ENCODE data around the gene ZNF892. TPM values are rescaled to one million over a fixed set of nuclear protein-coding genes. Genes with fewer than 3 reads are reported as not detected.
"Not testable (repeated sequence)": the region's sequence is repeated elsewhere in the genome, so short reads cannot be mapped to it uniquely, and the experiment has no call there.

ZNF892 gene
- total RNA-seq, 4 donors from 2014 or later = 2.7 to 16.5 (median 6.6) TPM

- DNase-seq = no peak
- H3K9me3 ChIP-seq = no peaks in the 10 kb centered on the region
- no peak for TF ChIP-seq POLR2A (IDR thresholded peaks at IDR 0.05)
- TF ChIP-seq, protein P1, sequence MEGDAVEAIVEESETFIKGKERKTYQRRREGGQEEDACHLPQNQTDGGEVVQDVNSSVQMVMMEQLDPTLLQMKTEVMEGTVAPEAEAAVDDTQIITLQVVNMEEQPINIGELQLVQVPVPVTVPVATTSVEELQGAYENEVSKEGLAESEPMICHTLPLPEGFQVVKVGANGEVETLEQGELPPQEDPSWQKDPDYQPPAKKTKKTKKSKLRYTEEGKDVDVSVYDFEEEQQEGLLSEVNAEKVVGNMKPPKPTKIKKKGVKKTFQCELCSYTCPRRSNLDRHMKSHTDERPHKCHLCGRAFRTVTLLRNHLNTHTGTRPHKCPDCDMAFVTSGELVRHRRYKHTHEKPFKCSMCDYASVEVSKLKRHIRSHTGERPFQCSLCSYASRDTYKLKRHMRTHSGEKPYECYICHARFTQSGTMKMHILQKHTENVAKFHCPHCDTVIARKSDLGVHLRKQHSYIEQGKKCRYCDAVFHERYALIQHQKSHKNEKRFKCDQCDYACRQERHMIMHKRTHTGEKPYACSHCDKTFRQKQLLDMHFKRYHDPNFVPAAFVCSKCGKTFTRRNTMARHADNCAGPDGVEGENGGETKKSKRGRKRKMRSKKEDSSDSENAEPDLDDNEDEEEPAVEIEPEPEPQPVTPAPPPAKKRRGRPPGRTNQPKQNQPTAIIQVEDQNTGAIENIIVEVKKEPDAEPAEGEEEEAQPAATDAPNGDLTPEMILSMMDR (IDR thresholded peaks at IDR 0.05) = no peak
- H3K27me3 ChIP-seq = no peaks in the 10 kb centered on the region
- no peaks in the 10 kb centered on the region for H3K36me3 ChIP-seq
- no peak overlapping the region for H3K4me3 ChIP-seq
- no peak overlapping the region for H3K27ac ChIP-seq
- no peaks in the 10 kb centered on the region for H3K4me1 ChIP-seq
Measured at GRCh38 chr2:95232232-95232631, 24.9 kb downstream of the ZNF892 start.

DNA sequence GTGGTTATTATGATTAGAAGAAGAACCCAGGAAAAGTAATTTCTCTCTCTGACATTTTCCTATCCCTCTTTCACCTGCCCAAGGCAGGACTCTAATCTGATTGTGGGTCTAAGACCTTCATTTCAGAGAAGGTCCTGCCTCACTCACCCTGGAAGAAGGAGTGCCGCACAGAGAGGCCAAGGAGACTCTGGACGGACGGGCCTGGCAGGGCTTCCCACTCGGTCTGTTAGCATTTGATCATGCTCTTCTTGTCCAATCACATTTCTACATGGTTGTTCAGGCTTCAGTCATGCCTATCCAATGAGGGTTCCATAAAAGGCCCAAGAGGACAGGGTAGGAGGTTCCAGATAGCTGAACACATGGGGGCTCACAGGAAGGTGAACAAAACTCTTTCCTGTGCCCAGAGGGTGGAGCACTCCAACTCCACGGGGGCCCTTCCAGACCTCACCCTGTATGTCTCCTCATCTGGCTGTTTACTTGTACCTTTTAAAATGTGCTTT is 27.0 kb downstream of the ZNF892 start:
- H3K4me1 ChIP-seq = no peaks in the 10 kb centered on the region
- no peak overlapping the region for H3K4me3 ChIP-seq
- H3K27me3 ChIP-seq = no peaks in the 10 kb centered on the region
- no peaks in the 10 kb centered on the region for H3K36me3 ChIP-seq
- H3K27ac ChIP-seq = no peak overlapping the region
- H3K9me3 ChIP-seq = no peaks in the 10 kb centered on the region
- DNase-seq = no peak
- TF ChIP-seq POLR2A (IDR thresholded peaks at IDR 0.05) = no peak
- TF ChIP-seq, protein P1 (IDR thresholded peaks at IDR 0.05) = no peak

- Histone ChIP-seq H3K9me3 (no peaks in the 10 kb centered on the region), H3K27me3 (no peaks in the 10 kb centered on the region), H3K27ac (no peak overlapping the region), H3K4me3 (no peak overlapping the region), H3K36me3 (no peaks in the 10 kb centered on the region), H3K4me1 (no peaks in the 10 kb centered on the region)
- TF ChIP-seq POLR2A (IDR thresholded peaks at IDR 0.05) = no peak
- TF ChIP-seq, protein P1 (IDR thresholded peaks at IDR 0.05) = no peak
- DNase-seq = no peak
Measured at GRCh38 chr2:95234816-95235215, 27.5 kb downstream of the ZNF892 start.

DNA sequence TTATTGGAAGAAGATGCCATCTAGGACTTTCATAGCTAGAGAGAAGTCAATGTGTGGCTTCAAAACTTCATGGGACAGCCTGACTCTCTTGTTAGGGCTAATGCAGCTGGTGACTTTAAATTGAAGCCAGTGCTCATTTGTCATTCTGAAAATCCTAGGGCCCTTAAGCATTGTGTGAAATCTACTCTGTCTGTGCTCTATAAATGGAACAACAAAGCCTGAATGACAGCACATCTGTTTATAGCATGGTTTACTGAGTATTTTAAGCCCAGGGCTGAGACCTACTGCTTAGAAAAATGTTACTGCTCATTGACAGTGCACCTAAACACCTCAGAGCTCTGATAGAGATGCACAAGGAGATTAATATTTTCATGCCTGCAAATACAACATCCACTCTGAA is 30.8 kb downstream of the ZNF892 start:
- Histone ChIP-seq H3K36me3 (no peaks in the 10 kb centered on the region), H3K27me3 (no peaks in the 10 kb centered on the region), H3K4me3 (no peak overlapping the region), H3K9me3 (peaks cover 0 to 5% (median 2%) of the 10 kb centered on the region in 4 donors), H3K27ac (no peak overlapping the region), H3K4me1 (no peaks in the 10 kb centered on the region)
- TF ChIP-seq, protein P1 (IDR thresholded peaks at IDR 0.05) = no peak
- TF ChIP-seq POLR2A (IDR thresholded peaks at IDR 0.05) = no peak
- no peak for DNase-seq

DNA sequence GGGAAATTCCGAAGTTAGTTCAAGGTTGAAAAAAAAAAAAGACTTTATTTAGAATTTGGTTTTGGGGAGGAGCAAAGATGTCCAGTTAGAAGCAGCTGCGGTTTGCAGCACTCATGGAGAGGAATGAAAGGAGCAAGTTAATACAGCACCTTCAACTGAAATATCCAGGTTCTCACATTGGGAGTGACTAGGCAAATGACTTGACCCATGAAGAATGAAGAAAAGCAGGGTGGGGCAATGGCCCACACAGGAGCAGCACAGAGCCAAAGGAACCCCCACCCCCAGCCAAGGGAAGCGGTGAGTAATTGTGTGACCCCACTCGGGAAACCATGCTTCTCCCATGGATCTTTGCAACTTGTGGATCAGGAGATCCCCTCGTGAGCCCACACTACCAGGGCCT is 32.8 kb downstream of the ZNF892 start:
- Histone ChIP-seq H3K4me1 (no peaks in the 10 kb centered on the region), H3K27me3 (no peaks in the 10 kb centered on the region), H3K4me3 (no peak overlapping the region), H3K27ac (no peak overlapping the region), H3K36me3 (no peaks in the 10 kb centered on the region), H3K9me3 (peaks cover 0 to 5% (median 2%) of the 10 kb centered on the region in 4 donors)
- TF ChIP-seq POLR2A (IDR thresholded peaks at IDR 0.05) = no peak
- TF ChIP-seq, protein P1 (IDR thresholded peaks at IDR 0.05) = no peak
- DNase-seq = no peak

- H3K4me1 ChIP-seq = no peaks in the 10 kb centered on the region
- no peak for TF ChIP-seq POLR2A (IDR thresholded peaks at IDR 0.05)
- TF ChIP-seq, protein P1 (IDR thresholded peaks at IDR 0.05) = no peak
- no peaks in the 10 kb centered on the region for H3K36me3 ChIP-seq
- no peak overlapping the region for H3K27ac ChIP-seq
- H3K4me3 ChIP-seq = no peak overlapping the region
- H3K27me3 ChIP-seq = no peaks in the 10 kb centered on the region
- no peak for DNase-seq
- H3K9me3 ChIP-seq = peaks cover 0 to 5% (median 2%) of the 10 kb centered on the region in 4 donors
Measured at GRCh38 chr2:95240556-95240955, 33.2 kb downstream of the ZNF892 start.

DNA sequence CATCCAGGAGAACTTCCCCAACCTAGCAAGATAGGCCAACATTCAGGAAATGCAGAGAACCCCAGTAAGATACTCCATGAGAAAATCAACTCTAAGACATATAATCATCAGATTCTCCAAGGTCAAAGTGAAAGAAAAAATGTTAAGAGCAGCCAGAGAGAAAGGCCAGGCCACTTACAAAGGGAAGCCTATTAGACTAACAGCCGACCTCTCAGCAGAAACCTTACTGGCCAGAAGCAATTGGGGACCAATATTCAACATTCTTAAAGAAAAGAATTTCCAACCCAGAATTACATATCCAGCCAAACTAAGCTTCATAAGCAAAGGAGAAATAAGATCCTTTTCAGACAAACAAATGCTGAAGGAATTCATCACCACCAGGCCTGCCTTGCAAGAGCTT is 34.8 kb downstream of the ZNF892 start:
- not testable (repeated sequence) for H3K36me3 ChIP-seq, H3K27ac ChIP-seq, H3K4me3 ChIP-seq, H3K27me3 ChIP-seq, H3K9me3 ChIP-seq, DNase-seq, H3K4me1 ChIP-seq

Measured in Peyer's patch (tissue), 4 donors.